Muscle of back (tissue), 11 donors: Measurements from ENCODE around the gene PAX6. TPM values are rescaled to one million over a fixed set of nuclear protein-coding genes. Genes with fewer than 3 reads are reported as not detected.

Experiments used
- DNase-seq, 3 donors: peaks; one replicate each; pipeline versions ENCODE4 v3.0.0 to v3.0.0-alpha.2; 2013
- polyA plus RNA-seq, 10 donors: library from polyadenylated mRNA; unstranded; fragments of 120-200 nt; gene quantifications; one replicate each; pipeline ENCODE4 v1.2.1, GENCODE V29; 2013; ENCODE audit not compliant: insufficient read length in 10 of 10

PAX6 gene
- polyA plus RNA-seq, 10 donors: 0.23 to 1.6 (median 0.68) TPM

DNA sequence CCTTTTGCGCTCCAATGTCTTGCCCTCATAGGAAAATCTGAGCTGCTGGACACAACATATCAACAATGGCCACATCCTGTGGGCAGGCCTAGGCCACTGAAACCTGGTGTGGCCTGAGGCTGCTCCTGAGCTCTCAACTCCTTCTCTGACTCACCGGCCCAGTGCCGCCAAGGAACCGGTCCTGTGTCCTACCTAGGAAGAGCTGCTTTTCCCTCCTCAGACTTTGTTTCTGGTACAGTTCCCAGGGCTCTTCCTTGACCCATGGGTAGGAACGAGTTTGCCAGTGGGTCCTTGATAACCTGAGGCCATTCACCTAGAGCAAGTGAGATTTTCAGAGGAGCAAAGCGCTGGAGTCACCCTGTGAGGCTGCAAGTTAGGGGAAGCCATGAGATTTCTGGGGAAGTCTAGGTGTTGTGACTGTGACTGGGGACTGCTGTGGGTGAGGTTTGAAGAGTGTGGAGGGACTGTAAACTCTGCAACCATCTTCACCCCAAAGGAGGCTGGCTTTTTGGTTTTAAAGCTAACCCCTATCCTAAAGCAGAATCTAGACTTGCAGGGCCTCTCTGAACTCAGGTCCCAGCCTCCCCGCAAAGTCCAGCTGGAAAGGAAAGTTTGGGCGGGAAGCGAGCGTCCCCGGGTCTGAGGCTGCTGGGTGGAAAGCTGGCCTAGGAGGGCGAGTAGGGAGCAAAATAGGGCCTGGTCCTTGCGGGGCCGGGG, 12.0 kb upstream of the PAX6 start:
- peak in 1 of 3 donors; percentile 8 for DNase-seq

GRCh38 chr11:31822175-31822926, 11.2 kb upstream of the PAX6 start:
- no peak for DNase-seq

- DNase-seq: peak in 1 of 3 donors; percentile 26
These were observed 10.6 kb upstream of the PAX6 start for GRCh38 chr11:31821766-31822165.

DNA sequence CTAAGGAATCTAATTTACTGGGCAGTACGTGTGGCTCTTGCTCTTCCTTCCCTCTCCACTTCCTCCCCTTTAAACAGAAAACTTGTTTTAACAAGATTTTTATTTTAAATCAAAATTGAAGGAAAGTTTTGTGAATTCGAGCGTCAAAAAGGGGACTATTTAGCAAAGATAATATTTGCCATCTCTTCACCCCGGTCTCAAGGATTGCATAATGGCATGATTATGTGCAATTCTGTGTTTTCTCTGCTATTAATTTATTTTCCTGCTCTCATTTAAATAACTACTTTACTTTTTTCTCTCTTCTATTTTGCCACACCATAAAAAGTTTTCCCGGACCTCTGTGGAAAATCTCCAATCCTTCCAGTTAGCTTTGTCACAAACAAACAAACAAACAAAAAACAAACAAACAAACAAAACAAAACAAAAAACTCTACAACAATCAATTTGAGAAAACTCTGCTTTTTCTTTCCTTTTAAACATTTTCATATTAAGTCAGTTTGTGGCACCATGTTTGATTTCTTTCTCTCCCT, 10.2 kb upstream of the PAX6 start:
- no peak for DNase-seq

DNA sequence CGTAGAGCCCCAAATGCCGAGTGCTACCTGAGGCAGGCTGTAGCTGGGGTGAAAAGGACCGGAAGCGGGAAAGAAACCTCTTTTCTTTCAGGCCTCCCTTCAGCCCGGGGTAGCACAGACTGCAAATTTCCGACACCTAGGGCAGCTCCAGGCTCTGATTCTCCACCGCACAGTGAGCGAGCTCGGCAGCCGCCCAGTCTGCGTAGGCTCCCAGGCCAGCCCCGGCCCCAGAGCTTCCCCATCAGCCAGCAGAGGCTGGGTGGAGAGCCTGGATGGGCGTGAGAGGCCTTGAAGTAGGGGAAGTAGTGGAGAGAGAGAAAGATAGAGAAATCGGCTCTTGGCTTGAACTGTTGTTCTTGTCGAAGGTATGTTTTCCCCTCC, 9.3 kb upstream of the PAX6 start:
- DNase-seq: peak in 1 of 3 donors; percentile 40

DNA sequence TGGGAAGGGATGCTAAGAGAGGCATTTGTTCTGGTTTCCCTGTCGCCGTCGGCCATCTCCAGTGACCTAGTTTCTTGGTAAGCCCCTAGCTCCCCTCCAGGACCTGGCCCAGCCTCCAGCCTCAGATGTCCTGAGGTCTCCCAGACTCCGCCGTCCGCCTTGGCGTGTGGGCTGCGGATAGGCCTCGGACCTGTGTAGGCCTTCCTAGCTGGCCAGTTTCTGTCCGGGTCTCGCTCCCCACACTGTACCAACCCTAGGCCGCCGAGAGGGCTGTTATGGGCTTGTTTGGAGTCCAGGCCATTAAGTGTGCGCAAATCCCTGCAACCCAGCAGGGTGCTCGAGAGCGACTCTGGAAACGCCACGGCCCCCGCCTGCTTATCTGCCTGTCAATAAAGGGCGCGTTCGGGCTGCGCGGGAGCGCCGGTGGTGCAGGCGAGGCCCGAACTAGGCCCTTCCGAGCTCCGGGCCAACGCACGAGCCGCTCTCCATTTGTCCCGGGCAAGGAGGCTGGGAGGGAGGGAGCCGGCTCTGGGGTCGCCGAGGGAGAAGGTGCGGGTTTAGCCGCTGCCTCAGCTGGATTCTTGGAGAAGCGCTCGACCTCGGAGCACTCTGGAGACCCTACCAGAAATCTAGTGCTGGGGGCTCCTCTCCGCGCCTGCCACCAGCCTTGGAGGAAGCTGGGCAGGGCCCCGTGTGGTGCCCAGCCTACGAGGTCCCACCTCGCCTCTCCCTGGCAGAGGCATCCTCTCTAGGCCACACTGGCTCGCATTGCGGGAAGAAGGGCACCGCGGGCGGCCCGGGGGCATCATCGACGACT, 8.7 kb upstream of the PAX6 start:
- DNase-seq: peak in 1 of 3 donors; percentile 21

- no peak for DNase-seq
These were observed 7.8 kb upstream of the PAX6 start for GRCh38 chr11:31818874-31819331.

DNA sequence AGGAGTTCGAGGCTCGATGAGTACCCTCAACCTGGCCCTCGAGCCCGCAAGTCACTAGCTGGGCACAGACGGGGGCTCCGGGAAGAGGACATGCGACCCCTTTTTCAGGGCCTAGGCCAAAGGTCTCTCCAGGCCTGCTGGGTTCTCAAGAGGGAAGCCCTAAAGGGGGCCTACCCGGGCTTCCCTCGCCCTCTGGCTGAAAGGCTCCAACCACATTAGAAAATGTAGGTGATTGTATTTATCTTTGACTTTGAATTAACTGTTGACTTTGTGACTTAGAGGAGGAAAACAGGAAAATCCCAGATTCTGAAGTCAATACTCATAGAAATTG, 7.3 kb upstream of the PAX6 start:
- DNase-seq: no peak

DNA sequence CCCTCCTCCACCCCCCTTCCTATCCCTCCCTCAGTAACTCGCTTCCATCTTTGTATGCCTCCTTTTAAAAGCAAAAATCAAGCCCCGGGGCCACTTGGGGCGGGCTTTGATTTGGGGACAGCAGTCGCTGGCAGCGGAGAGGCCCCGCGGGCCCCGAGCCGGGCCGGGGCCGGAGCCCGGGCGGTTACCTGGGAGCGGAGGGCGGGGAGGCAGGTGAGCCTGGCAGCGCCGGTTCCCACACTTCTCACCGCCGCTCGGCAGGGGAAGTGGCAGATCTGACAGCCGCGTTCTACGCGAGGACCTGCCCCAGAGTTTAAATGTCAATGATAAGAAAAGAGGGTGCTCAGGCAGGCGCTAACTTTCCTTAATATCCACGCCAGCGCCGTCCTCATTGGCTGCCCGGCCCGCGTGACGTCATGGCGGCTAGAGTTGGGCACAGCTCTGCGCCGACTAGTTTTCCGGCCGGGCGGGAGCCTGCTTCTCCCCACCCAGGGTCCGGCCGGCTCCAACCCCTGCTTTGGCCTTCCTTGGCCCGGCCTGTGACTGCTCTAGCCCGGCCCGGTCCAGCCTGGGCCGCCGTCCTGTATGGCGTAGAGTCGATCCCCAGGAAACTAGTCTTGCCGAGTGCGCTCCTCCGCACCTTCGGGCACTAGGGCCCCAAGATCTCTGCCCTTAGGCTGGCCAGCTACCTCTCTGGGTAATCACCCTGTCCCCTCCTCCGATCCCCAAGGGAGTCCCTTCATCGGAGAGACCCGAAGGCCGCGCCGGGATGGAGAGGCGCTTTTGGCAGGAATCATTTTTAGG, 6.7 kb upstream of the PAX6 start:
- peak in 1 of 3 donors; percentile 29 for DNase-seq

DNA sequence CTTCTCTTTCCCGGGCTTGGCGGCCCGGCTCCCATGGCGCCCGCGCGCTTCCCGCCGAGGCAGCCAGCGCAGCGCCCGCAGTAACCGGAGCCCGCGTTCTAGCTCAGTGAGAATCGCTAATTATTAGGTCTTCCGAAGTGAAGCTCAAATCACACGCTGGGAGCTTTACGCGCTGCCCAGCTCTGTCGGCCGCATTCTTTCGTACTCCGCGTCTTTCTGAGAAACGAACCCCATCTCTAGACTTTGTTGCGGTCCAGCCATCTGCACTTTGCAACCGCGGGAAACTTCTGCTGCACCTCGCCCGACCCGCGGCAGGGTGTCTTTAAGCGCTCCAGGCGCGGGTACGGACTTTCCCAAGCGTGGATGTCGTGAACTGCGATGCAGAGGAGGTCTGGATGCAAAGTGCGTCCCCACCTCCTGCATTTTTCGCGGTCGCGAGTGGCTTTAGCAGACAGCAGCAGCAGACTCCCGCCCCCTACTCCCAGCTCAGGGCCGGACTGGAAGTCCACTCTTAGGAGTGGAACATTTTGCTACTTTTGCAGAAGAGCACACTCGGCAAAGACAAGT, 6.0 kb upstream of the PAX6 start:
- peak in 1 of 3 donors; percentile 51 for DNase-seq

- no peak for DNase-seq
These were observed 5.4 kb upstream of the PAX6 start for GRCh38 chr11:31816468-31817053.

GRCh38 chr11:31815711-31816467, 4.8 kb upstream of the PAX6 start:
- peak in 1 of 3 donors; percentile 54 for DNase-seq

- peak in 1 of 3 donors; percentile 40 for DNase-seq
These were observed 3.2 kb upstream of the PAX6 start for GRCh38 chr11:31814176-31814868.

DNA sequence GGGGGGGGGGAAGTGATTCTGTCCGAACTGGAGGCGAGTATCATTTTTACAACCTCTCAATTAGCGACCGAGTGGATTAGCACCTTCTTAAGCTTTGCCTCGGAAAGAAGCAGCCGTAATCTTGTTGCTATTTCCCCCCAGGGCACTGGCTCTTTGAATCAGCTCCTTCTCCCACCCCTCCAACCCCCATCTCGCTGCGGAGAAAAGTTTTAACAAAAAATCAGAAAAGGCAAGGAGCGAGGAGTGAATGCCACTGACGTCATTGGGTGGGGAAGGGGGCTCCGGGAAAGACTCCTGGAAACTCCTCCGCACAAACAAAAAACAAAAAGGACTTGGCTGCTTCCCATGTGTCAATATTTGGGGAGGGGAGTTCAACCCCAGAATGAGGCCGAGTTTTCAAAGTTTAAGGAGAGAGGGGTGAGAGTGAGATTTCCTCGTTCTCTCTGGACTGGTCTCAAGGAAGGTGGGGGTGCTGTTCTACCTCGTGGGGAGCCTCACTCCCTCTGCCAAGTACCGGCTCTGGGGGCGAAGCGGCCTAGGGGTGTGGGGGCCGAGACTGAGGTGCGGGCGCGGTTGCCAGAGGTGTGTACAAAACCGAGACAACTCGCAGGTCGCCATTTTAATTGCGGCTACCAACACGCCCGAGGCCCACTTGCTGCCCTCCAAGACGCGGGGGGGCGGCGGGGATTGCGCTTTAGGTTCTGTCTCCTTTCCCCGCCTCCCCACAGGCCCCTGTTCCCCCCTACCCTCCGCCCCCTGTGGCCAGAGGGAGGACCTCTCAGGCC, 2.5 kb upstream of the PAX6 start:
- DNase-seq: peak in 1 of 3 donors; percentile 25

GRCh38 chr11:31812383-31813381, 1.6 kb upstream of the PAX6 start:
- DNase-seq: peak in 1 of 3 donors; percentile 55

DNA sequence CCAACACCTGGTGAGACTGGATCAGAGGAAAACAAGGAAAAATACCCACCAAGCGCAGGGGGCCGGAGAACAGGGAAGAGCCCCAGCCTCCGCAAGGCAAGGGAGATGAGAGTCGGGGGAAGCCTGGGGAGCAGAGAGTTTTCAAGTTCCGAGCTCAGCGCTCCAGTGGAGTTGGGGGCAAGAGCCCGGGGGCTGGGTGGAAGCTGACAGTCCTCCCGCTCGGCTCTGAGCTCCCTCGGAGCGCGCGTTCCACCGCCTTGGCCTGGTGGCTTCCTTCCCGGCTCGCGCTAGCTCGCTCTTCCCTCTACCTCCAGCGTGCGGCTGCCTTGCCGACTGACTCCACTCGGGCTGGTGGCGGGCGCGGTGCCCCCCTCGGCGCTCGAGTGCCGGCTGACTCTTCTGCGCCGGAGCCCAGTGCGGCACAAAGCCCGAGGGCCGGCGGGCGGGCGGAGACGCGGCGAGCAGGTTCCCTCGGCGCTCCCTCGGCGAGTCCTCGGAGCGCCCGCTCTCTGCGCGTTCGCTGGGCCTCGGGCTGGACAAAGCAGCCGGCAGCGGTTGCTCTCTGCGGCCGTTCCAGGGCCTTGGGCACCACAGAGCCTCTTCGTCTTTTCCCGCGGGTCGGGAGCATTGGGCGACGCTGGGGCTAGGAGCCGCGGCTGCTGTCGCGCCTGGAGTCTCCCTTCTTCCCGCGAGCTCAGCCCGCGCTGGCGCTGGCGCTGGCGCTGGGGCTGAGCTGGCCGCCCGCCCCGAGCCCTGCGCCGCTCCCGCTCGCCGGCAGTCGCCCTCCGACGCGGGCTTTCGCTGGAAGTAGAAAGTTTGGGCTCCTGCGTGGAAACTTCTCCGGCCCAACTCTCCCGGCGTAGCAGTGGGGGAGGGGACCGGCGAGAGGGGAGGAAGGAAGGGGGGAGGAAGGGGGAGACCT, 1.0 kb downstream of the PAX6 start:
- DNase-seq: peak; percentile 31 to 90 (median 64)
